WTC11 (cell line): ENCODE measurements around the gene APOF.

Experiments
- AFF4 ChIP-seq: sonication (generic); formaldehyde crosslinking; IDR thresholded peaks from 2 replicates; pipeline ENCODE4 v1.8.1; 2023; ENCODE audit warnings: mild to moderate bottlenecking, missing genetic modification reagents, borderline replicate concordance
- ATF3 ChIP-seq: sonication (generic); formaldehyde crosslinking; conservative IDR thresholded peaks from 2 replicates; pipeline ENCODE4 v1.8.1; 2022; ENCODE audit warnings: mild to moderate bottlenecking, missing genetic modification reagents
- ELF4 ChIP-seq: sonication (generic); formaldehyde crosslinking; IDR thresholded peaks from 2 replicates; pipeline ENCODE4 v1.8.1; 2022; ENCODE audit warnings: low read depth, mild to moderate bottlenecking, moderate library complexity, missing genetic modification reagents
- FOXJ3 ChIP-seq: sonication (generic); formaldehyde crosslinking; IDR thresholded peaks from 2 replicates; pipeline ENCODE4 v1.9.0; 2021; ENCODE audit warnings: missing genetic modification reagents, mild to moderate bottlenecking, borderline replicate concordance
- IRF2 ChIP-seq: sonication (generic); formaldehyde crosslinking; IDR thresholded peaks from 2 replicates; pipeline ENCODE4 v1.8.0; 2022; ENCODE audit warnings: low read depth, missing genetic modification reagents, borderline replicate concordance
- MXD4 ChIP-seq: fragments of 250-450 bp; sonication (Bioruptor Pico); IDR thresholded peaks from 2 replicates; pipeline ENCODE4 v1.8.0; 2021; ENCODE audit warnings: mild to moderate bottlenecking, moderate library complexity, borderline replicate concordance
- NFYB ChIP-seq: sonication (generic); formaldehyde crosslinking; conservative IDR thresholded peaks from 2 replicates; pipeline ENCODE4 v1.8.0; 2022; ENCODE audit warnings: low read depth, missing genetic modification reagents
- USF2 ChIP-seq: sonication (generic); formaldehyde crosslinking; IDR thresholded peaks from 2 replicates; pipeline ENCODE4 v1.8.1; 2023; ENCODE audit warnings: mild to moderate bottlenecking, missing genetic modification reagents, moderate library complexity
- ZNF121 ChIP-seq: sonication (generic); formaldehyde crosslinking; IDR thresholded peaks from 2 replicates; pipeline ENCODE4 v1.8.0; 2023; ENCODE audit warnings: missing genetic modification reagents
- ZSCAN18 ChIP-seq: fragments of 250-450 bp; sonication (Bioruptor Pico); IDR thresholded peaks from 2 replicates; pipeline ENCODE4 v2.1.2; 2022; ENCODE audit warnings: mild to moderate bottlenecking, moderate library complexity
- TF ChIP-seq, protein P1 (sequence below): fragments of 200-600 bp; IDR thresholded peaks from 2 replicates; pipeline ENCODE4 v1.8.0; 2022; ENCODE audit warnings: antibody characterized with exemption
- TF ChIP-seq, protein P2 (sequence below): sonication (generic); formaldehyde crosslinking; IDR thresholded peaks from 2 replicates; pipeline ENCODE4 v1.8.1; 2023; ENCODE audit warnings: mild to moderate bottlenecking, missing genetic modification reagents

DNA sequence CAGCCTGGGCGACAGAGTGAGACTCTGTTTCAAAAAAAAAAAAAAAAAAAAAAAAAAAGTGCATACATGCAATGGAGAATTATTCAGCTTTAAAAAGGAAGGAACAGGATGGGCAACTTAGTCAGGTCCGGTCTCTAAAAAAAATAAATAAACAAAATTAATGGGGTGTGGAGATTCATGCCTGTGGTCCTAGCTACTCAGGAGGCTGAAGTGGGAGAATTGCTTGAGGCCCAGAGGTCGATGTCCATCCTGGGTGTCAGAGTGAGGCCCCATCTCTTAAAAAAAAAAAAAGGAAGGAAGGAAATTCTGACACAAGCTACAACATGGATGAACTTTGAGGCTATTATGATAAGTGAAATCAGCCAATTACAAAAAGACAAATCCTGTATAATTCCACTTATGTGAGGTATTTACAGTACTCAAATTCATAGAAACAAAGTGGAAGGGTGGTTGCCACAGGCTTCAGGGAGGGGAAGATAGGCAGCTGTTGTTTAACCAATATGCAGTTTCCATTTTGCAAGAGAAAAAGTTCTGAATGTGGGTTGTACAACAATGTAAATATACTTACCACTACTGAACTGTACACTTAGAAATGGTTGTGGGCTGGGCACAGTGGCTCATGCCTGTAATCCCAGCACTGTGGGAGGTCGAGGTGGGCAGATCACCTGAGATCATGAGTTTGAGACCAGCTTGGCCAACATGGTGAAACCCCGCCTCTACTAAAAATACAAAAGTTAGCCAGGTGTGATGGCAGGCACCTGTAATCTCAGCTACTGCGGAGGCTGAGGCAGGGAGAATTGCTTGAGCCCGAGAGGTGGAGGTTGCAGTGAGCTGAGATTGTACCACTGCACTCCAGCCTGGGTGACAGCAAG is 12.3 kb upstream of the APOF start:
- TF ChIP-seq ELF4 (CRISPR knock-in tag) (no peak), NFYB (CRISPR knock-in tag) (no peak), ZNF121 (CRISPR knock-in tag) (no peak), FOXJ3 (CRISPR knock-in tag) (no peak), ATF3 (CRISPR knock-in tag) (no peak), MXD4 (CRISPR knock-in tag) (no peak), USF2 (CRISPR knock-in tag) (no peak), IRF2 (CRISPR knock-in tag) (no peak), AFF4 (CRISPR knock-in tag) (no peak), ZSCAN18 (CRISPR knock-in tag) (no peak)
- TF ChIP-seq, protein P1, sequence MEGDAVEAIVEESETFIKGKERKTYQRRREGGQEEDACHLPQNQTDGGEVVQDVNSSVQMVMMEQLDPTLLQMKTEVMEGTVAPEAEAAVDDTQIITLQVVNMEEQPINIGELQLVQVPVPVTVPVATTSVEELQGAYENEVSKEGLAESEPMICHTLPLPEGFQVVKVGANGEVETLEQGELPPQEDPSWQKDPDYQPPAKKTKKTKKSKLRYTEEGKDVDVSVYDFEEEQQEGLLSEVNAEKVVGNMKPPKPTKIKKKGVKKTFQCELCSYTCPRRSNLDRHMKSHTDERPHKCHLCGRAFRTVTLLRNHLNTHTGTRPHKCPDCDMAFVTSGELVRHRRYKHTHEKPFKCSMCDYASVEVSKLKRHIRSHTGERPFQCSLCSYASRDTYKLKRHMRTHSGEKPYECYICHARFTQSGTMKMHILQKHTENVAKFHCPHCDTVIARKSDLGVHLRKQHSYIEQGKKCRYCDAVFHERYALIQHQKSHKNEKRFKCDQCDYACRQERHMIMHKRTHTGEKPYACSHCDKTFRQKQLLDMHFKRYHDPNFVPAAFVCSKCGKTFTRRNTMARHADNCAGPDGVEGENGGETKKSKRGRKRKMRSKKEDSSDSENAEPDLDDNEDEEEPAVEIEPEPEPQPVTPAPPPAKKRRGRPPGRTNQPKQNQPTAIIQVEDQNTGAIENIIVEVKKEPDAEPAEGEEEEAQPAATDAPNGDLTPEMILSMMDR: no peak
- TF ChIP-seq, protein P2, sequence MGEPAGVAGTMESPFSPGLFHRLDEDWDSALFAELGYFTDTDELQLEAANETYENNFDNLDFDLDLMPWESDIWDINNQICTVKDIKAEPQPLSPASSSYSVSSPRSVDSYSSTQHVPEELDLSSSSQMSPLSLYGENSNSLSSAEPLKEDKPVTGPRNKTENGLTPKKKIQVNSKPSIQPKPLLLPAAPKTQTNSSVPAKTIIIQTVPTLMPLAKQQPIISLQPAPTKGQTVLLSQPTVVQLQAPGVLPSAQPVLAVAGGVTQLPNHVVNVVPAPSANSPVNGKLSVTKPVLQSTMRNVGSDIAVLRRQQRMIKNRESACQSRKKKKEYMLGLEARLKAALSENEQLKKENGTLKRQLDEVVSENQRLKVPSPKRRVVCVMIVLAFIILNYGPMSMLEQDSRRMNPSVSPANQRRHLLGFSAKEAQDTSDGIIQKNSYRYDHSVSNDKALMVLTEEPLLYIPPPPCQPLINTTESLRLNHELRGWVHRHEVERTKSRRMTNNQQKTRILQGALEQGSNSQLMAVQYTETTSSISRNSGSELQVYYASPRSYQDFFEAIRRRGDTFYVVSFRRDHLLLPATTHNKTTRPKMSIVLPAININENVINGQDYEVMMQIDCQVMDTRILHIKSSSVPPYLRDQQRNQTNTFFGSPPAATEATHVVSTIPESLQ: no peak
